Measurements from ENCODE around the gene MPPE1.

MPPE1 gene

GRCh38 chr18:11851146-11851805 lies 56.8 kb downstream of the MPPE1 start, which contains the start of gene CHMP1B:
CHMP1B (plus strand) TSS chr18:11851413; CDS start chr18:11851512, 99 bp downstream.
- peak; percentile 96 for DNase-seq

DNA sequence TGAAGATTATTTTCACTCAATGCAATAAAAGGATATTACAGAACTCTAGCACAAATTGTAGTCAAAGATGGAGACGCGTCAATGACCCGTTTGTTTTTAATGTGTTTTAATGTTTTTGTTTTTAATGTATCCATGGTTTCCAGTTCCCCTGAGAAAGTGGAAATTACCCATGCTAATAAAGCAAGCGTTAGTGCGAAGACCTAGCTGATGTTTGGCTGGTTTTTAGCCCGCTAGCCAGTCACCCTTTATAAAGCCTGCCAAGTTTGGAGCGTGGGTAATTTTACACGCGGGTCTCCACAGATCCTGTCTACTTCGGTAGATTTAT lies 57.3 kb downstream of the MPPE1 start:
- DNase-seq: no peak

- DNase-seq: peak; percentile 40
Observed at GRCh38 chr18:11849841-11850634, 58.1 kb downstream of the MPPE1 start.

DNA sequence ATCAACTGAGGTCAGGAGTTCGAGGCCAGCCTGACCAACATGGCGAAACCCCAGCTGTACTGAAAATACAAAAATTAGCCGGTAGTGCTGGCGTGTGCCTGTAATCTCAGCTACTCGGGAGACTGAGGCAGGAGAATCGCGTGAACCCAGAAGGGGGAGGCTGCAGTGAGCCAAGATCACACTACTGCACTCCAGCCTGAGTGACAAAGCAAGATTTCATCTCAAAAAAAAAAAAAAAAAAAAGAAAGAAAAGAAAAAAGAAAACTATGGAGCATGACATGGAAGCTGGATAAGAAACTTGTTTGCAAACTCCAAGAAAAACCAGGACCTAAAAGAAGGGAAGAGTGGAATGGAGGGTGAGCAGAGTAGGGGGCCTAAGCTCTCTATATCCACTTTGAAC lies 58.8 kb downstream of the MPPE1 start:
- DNase-seq: no peak

- no peak for DNase-seq
Observed at GRCh38 chr18:11847811-11848210, 60.3 kb downstream of the MPPE1 start.

GRCh38 chr18:11845654-11846053 lies 62.5 kb downstream of the MPPE1 start:
- DNase-seq: no peak

- DNase-seq: no peak
Observed at GRCh38 chr18:11844436-11844835, 63.7 kb downstream of the MPPE1 start.

DNA sequence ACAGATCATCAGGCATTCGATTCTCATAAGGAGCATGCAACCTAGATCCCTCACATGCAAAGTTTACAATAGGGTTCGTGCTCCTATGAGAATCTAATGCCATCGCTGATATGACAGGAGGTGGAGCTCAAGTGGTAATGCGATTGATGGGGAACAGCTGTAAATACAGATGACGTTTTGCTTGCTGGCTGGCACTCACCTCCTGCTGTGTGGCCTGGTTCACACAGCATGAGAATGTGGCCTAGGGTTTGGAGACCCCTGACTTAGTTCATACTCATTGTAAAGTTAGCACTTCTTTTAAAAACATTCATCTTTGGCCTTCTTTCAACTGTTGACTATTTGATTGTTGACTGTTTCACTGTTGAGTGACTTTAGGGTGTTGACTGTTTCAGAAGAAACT lies 65.6 kb downstream of the MPPE1 start:
- DNase-seq: no peak

- DNase-seq: no peak
Observed at GRCh38 chr18:11840493-11840892, 67.6 kb downstream of the MPPE1 start.

DNA sequence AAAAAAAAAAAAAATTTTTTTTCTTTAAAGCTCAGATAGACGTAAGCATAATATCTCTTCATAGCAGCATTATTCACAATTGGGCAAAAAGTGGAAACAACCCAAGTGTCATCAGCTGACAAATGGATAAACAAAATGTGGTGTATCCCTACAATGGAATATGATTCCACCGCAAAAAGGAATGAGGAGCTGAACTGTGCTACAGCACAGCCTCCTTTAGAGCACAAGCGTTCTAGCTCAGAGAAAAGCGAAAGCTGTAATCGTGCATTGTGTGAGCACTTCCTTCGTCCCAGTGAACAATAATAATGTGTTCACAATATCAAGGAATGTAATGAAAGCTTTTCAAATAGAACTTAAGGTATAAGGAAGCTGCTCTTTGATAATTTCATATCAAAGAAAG lies 68.6 kb downstream of the MPPE1 start:
- DNase-seq: no peak

- no peak for DNase-seq
Observed at GRCh38 chr18:11834772-11835171, 73.3 kb downstream of the MPPE1 start.
